GM18502 (cell line): Measurements from ENCODE around the gene DCPS.
"Not testable (repeated sequence)": the region's sequence is repeated elsewhere in the genome, so short reads cannot be mapped to it uniquely, and the experiment has no call there.

ENCODE experiments used
- ATAC-seq: cut with Tn5 transposase; IDR thresholded peaks from one replicate; pipeline ENCODE4 v1.9.1; 2021; ENCODE audit warnings: mild to moderate bottlenecking; ENCODE audit not compliant: unreplicated experiment, poor library complexity

DCPS gene

DNA sequence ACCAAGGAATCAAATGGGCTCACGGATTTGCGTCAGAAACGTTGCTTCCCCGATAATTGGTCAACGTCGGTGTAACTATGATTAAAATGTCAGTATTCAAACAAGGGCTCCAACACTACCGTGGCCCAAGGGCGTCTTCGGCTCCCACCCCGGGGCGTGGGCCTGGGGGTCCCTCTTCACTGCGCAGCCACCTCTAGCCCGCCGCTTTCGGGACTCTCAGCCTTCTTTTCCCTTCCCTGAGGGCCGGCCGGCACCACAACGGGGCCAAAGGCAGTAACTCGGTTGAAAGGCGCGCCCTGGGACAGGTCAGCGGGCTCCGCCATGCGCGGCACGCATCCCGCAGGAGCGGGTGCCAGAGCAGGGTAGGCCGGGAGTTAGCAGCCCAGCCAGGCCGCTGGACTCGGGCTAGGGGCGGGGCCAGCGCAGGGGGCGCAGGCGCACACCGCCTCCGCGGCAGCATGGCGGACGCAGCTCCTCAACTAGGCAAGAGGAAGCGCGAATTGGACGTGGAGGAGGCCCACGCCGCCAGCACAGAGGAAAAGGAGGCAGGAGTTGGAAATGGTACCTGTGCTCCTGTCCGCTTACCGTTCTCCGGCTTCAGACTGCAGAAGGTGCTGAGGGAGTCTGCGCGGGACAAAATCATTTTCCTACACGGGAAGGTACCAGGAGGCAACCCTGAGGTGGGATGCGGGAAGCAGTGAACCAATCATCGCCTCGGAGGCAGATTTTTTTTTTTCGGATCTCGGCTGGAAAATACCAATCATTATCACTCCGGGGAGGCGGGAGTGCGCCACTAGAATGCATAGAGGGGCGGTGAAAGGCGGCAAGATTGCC is at the start of gene DCPS:
DCPS (plus strand) TSS at position 438 of the 834 bp plus-strand sequence; CDS start at position 459, 21 bp downstream.
- peak; percentile 85 for ATAC-seq

DNA sequence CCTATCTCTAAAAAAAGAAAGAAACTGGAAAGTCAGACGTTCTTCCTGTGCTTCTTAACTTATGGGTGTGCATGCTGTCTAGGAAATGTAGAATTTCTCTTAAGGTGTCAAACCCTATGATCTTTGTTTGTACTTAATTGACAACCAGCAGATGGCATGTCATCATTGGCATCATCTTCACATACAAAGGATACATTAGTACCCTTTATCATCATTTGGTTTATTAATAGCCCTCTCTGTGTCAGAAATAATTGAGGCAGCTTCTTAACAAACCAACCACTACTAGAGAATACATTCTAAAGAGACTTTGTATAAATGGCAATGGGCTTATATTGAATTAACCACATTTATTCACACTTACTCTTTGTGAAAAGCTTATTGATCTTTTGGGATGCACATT is 49.0 kb upstream of the DCPS start:
- ATAC-seq: no peak

GRCh38 chr11:126255507-126255906 is 48.4 kb upstream of the DCPS start:
- not testable (repeated sequence) for ATAC-seq

- ATAC-seq: no peak
These were observed 47.6 kb upstream of the DCPS start for GRCh38 chr11:126256216-126256615.

DNA sequence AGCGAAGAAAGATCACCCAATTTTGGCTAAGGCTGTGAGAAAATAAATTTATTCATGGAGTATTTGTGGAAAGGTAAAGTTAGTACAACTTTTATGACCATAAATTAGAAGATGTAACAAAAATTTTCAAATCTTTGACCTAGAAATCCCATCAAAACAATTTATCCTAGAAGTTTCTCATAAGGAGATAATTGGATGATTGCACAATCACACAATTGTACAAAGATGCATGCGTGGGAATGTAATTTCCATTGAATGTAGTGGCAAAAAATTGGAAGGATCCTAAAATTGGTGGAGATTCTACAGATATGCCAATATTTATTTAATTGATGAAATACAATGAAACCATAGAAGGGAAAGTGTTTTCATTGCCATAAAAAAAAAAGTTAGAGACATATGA is 46.7 kb upstream of the DCPS start:
- no peak for ATAC-seq

- ATAC-seq: no peak
These were observed 46.1 kb upstream of the DCPS start for GRCh38 chr11:126257764-126258163.

GRCh38 chr11:126262216-126262615 is 41.6 kb upstream of the DCPS start:
- no peak for ATAC-seq

GRCh38 chr11:126263489-126263888 is 40.4 kb upstream of the DCPS start:
- no peak for ATAC-seq

DNA sequence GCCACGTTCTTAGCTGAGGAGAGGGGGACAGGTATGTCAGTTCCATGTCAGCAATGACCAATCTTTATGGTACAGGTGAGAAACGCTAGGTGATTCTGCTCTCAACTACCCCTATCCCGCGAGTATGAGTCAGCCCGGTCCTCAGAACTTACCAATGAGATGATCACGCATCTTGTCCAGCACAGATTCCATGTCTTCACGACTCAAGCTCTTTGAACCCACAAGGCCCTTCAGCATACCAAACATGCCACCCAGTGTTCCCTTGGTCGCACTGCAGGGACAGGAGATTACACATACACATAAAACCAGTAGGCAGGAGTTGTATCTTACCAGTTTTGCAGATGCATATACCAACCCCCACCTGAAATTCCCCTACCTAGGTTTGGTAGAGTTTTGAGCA is 38.0 kb upstream of the DCPS start:
- ATAC-seq: no peak

- ATAC-seq: no peak
These were observed 36.2 kb upstream of the DCPS start for GRCh38 chr11:126267650-126268049.

DNA sequence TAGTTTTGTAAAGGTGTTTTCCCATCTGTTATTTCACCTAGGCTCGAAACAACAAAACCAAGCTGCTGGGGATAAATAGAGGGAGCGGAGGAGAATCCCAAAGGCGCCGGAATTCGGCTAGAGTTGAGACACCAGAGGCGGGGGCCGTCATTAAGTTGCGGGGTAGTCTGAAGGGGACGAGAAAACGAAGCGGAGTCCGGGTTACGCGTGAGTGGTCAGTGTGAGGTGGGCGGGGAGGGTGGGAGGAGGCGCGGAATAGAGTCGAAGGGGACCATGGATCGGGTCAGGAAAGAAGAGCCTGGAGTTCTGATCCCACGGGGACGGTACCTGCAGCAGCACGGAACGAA is 35.5 kb upstream of the DCPS start:
- ATAC-seq: peak; percentile 3

- peak; percentile 99 for ATAC-seq
These were observed 34.9 kb upstream of the DCPS start, which contains the start of the genes FOXRED1 and SRPRA for GRCh38 chr11:126268708-126269579. FOXRED1 (plus strand) TSS chr11:126269154; CDS start chr11:126269207, 53 bp downstream. SRPRA (minus strand) TSS chr11:126268895; CDS start chr11:126268804, 91 bp downstream.

- ATAC-seq: no peak
These were observed 26.5 kb upstream of the DCPS start for GRCh38 chr11:126277322-126277721.

GRCh38 chr11:126277780-126278179 is 26.1 kb upstream of the DCPS start:
- ATAC-seq: no peak

- ATAC-seq: no peak
These were observed 24.7 kb upstream of the DCPS start for GRCh38 chr11:126279191-126279590.

DNA sequence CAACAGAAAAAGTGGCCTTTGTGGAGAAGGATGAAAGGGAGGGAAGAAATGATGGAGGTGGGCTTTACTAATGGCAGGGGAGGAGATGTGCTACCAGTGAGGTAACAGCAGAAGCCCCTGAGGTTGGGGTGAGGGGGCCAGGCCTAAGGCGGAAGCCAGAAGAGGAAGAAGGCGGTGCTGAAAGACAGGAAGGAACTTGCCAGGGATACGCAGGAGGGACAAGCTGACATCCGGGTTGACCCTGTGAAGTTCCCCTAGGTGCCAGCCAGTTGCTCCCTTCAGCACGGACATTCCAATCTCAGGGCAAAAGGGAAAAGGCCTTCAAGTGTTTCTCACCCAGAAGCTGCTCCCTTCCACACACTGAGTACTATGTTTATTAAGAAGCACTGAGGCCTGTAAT is 23.3 kb upstream of the DCPS start:
- ATAC-seq: no peak

- ATAC-seq: no peak
These were observed 22.6 kb upstream of the DCPS start for GRCh38 chr11:126281245-126281644.

DNA sequence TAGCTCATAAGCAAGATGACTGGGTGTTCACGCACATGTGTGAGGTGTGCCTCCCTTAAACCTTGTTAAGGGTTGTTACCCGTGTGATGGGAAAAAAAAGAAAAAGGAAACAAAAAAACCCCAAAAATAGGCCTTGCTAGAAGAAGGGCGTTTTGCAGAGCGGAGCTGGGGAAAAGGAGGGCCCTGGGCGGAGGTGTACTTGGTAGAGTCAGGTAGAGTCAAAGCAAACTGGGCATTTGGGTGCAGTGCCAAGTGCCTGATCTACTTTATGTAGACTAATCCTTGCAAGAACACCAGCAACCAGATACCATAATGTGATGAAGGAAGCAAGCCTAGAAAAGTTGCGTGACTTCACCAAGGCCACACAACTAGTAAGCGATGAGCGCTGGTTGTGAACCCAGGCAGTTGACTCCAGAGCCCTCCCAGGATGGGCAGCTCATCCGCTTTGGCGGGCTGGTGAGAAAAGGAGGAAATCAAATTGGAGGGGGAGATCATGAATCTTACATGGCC is 22.1 kb upstream of the DCPS start:
- no peak for ATAC-seq

DNA sequence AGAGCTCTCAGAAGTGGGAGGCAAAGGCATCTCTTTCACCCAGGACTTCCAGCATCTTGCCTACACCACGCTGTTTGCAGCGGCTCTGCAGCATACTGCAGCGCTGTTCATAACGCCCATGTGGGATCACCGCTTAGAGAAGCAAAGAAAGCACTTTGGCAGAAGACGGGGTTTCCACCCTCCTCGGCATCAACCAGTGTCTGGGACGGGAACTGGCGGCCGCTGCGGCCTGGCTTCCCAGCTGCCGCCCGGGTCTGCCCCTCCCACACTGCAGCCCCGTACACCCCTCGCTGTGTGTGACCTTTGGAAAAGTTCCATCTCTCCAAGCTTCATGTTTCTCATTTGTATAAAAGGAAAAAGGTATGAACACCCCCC is 21.5 kb upstream of the DCPS start:
- ATAC-seq: no peak

DNA sequence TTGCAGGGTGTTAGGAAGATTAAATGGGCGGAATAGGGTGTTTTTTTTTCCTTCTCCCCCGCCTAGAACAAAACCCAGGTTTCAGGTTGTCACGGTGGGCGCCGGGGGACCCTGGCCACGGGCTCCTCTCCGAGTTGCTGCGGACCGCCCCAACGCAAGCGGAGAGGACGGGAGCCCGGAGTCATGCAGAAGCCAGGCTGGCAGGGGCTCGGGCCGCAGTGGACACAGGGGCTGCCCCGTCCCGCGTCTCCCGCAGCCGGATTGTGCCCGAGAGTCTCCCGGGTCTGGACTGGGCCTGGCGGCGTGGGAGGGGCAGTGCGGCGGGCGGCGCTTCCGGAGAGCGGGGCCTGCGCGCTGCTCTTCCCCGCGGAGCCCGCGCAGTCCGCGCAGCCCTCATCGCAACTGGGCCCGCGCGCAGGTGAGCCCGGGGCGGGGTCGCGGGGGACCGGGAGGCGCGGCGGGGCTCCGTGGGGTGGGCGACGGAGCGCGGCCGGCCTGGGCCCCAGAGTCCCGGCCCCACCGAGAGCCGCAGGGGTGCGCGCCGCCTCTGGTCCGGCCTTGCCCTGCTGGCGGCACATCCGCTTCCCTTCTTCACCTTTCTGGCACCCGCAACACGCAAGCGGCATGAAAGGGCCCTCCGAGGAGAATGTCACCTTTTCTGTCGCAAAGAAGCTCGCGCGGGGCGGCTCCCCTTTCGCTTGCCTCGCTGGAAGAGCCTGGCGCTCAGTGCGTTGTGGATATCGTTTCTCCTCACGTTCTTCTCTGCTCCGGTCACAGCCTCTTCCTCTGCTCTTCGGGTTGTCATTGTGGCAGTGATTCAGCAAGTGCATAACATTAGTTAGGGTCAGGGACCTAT is 20.9 kb upstream of the DCPS start, which contains the start of gene TIRAP:
TIRAP (plus strand) TSS at position 358 of the 856 bp plus-strand sequence. CDS start 7,802 bp downstream, outside the sequence.
- peak; percentile 71 for ATAC-seq
